Peyer's patch (tissue), 4 donors: Measurements from ENCODE around the gene DEFB132. TPM values are rescaled to one million over a fixed set of nuclear protein-coding genes. Genes with fewer than 3 reads are reported as not detected.

ENCODE experiments used
- DNase-seq, 3 donors: peaks; one replicate each; pipeline ENCODE4 v3.0.0-alpha.2; 2017 to 2019
- H3K27ac ChIP-seq, 4 donors: fragments of 200-600 bp; sonication (generic); one replicate each; pipeline ENCODE4 v1.5.1; 2016 to 2019
- H3K27me3 ChIP-seq, 2 donors: fragments of 200-600 bp; sonication (generic); one replicate each; pipeline ENCODE4 v1.5.1; 2019
- H3K36me3 ChIP-seq, 3 donors: fragments of 200-600 bp; sonication (generic); one replicate each; pipeline ENCODE4 v1.5.1; 2016 to 2019
- H3K4me1 ChIP-seq, 4 donors: fragments of 200-600 bp; sonication (generic); one replicate each; pipeline ENCODE4 v1.5.1; 2016 to 2019
- H3K4me3 ChIP-seq, 4 donors: fragments of 200-600 bp; sonication (generic); 1 replicate in 3 of 4; 2 replicates in 1 of 4; pipeline ENCODE4 v1.5.1; 2016 to 2019; ENCODE audit warnings: mild to moderate bottlenecking in 1 of 4
- H3K9me3 ChIP-seq, 4 donors: fragments of 200-600 bp; sonication (generic); one replicate each; pipeline ENCODE4 v1.5.1; 2016 to 2019; ENCODE audit warnings: mild to moderate bottlenecking in 1 of 4
- POLR2A ChIP-seq, 2 donors: fragments of 450-650 bp; IDR thresholded peaks; one replicate each; pipeline ENCODE4 v1.5.1; 2017; ENCODE audit warnings: antibody characterized with exemption in 2 of 2, mild to moderate bottlenecking in 2 of 2, moderate library complexity in 2 of 2
- total RNA-seq, 4 donors: library from RNA; depleted of rRNA; stranded (reverse); fragments of >200 nt; gene quantifications; one replicate each; pipeline ENCODE4 v1.1.0, GENCODE V29; 2016
- TF ChIP-seq, protein P1 (sequence below), 6 experiments: fragments of 450-650 bp in 4 of 6; fragments of 200-600 bp in 2 of 6; sonication (generic) in 1 of 6; IDR thresholded peaks; one replicate each; pipeline ENCODE4 v1.5.1; 2017 to 2019; ENCODE audit warnings: antibody characterized with exemption in 6 of 6, mild to moderate bottlenecking in 3 of 6, moderate library complexity in 1 of 6

Gene DEFB132
- total RNA-seq, 4 donors from 2014 or later = not detected

DNA sequence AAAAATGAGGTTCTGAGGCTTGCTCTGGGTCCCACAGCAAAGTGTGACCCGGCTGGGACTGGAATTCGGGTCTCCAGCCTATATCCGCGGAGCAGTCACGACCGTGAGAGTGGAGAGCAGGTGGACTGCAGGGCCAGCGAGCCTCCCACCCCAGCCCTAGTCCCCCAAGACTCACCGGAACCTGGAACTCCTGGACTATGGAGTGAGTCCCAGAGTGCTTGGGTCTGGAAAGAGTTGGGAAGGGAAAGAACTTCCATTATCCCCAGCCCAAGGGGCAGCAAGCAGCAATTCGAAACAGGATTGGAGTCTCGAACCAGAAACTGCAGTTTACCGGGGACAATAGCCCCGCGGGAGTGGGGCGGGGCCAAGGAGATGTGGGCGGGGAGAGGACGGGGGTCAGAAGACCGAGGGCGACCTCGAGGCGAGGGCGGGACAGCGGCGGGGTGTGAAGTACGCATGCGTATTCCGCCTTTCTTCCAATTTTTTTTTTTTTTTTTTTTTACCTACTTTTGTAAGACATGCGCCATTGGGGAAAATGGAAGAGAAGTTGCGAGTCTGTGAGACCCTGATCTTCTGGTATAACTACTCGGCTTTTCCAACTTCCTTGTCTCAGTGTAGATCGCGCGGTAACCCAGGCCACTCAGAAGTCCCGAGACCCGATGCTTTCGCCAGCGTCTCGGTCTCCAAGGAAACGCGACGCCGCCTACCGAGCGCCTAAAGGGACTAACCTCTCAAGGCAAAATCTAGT, 32.7 kb downstream of the DEFB132 start, which contains the start of gene C20orf96:
Gene C20orf96 (minus strand): TSS at position 667 of the 748 bp plus-strand sequence. CDS start 140 bp downstream, at position 527.
- Histone ChIP-seq H3K27ac (peak within 1 kb of the TSS; percentile 72 to 80 (median 77)), H3K9me3 (no peaks in the 10 kb centered on the region), H3K27me3 (no peaks in the 10 kb centered on the region), H3K4me3 (peak within 1 kb of the TSS; percentile 45 to 77 (median 64)), H3K4me1 (peaks cover 0 to 16% (median 3%) of the 10 kb centered on the region in 4 donors), H3K36me3 (no peaks in the 10 kb centered on the region)
- DNase-seq = peak; percentile 89 to 96 (median 96)
- no peak for TF ChIP-seq POLR2A (IDR thresholded peaks at IDR 0.05)
- TF ChIP-seq, protein P1, sequence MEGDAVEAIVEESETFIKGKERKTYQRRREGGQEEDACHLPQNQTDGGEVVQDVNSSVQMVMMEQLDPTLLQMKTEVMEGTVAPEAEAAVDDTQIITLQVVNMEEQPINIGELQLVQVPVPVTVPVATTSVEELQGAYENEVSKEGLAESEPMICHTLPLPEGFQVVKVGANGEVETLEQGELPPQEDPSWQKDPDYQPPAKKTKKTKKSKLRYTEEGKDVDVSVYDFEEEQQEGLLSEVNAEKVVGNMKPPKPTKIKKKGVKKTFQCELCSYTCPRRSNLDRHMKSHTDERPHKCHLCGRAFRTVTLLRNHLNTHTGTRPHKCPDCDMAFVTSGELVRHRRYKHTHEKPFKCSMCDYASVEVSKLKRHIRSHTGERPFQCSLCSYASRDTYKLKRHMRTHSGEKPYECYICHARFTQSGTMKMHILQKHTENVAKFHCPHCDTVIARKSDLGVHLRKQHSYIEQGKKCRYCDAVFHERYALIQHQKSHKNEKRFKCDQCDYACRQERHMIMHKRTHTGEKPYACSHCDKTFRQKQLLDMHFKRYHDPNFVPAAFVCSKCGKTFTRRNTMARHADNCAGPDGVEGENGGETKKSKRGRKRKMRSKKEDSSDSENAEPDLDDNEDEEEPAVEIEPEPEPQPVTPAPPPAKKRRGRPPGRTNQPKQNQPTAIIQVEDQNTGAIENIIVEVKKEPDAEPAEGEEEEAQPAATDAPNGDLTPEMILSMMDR (IDR thresholded peaks at IDR 0.05) = peak in 4 of 6 experiments; percentile 41 to 57 (median 50)

DNA sequence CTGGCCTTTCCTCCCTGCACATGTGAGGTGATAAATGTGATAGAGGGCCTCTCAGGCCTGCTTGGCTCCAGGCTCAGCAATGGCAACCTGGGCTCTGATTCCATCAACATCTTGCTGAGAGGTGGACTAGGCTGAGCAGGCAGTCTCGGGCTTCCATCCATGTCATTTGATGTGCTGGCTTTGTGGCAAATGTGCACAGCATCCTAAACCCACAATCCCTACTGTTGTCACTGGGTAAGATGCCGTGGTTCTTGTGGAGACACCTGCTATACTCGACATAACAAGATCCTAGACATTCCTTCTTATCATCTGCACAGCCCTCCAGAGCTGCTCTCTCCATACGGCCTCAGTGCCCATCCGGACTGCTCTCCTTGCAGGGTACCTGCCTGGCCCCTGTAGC, 37.1 kb downstream of the DEFB132 start:
- H3K27ac ChIP-seq = no peak overlapping the region
- no peaks in the 10 kb centered on the region for H3K27me3 ChIP-seq
- TF ChIP-seq, protein P1 (IDR thresholded peaks at IDR 0.05) = no peak
- no peak for TF ChIP-seq POLR2A (IDR thresholded peaks at IDR 0.05)
- peaks cover 2 to 31% (median 9%) of the 10 kb centered on the region in 4 donors for H3K4me1 ChIP-seq
- no peaks in the 10 kb centered on the region for H3K9me3 ChIP-seq
- DNase-seq = no peak
- no peaks in the 10 kb centered on the region for H3K36me3 ChIP-seq
- no peak overlapping the region for H3K4me3 ChIP-seq

DNA sequence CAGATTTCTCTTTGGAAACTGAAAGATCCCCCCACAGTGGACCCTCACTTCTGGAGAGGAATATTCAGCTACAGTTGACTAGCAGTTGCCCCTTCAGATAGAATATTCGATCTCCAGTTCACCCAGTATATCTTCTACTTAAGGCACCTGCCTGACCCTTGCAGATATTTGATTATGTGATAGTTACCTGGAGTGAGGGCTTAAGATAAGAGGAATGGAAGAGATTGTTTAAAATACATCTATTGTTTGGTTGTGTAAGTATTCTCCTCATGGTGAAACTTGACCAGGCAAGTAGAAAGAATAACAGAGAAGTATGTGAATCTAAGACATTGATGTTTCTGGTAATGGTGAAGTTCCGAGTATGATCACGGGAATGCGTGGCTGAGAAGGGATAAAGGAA, 38.3 kb downstream of the DEFB132 start:
- no peaks in the 10 kb centered on the region for H3K36me3 ChIP-seq
- peaks cover 6 to 38% (median 11%) of the 10 kb centered on the region in 4 donors for H3K4me1 ChIP-seq
- H3K4me3 ChIP-seq = no peak overlapping the region
- H3K9me3 ChIP-seq = no peaks in the 10 kb centered on the region
- no peak for DNase-seq
- TF ChIP-seq POLR2A (IDR thresholded peaks at IDR 0.05) = no peak
- TF ChIP-seq, protein P1 (IDR thresholded peaks at IDR 0.05) = no peak
- H3K27me3 ChIP-seq = no peaks in the 10 kb centered on the region
- no peak overlapping the region for H3K27ac ChIP-seq

DNA sequence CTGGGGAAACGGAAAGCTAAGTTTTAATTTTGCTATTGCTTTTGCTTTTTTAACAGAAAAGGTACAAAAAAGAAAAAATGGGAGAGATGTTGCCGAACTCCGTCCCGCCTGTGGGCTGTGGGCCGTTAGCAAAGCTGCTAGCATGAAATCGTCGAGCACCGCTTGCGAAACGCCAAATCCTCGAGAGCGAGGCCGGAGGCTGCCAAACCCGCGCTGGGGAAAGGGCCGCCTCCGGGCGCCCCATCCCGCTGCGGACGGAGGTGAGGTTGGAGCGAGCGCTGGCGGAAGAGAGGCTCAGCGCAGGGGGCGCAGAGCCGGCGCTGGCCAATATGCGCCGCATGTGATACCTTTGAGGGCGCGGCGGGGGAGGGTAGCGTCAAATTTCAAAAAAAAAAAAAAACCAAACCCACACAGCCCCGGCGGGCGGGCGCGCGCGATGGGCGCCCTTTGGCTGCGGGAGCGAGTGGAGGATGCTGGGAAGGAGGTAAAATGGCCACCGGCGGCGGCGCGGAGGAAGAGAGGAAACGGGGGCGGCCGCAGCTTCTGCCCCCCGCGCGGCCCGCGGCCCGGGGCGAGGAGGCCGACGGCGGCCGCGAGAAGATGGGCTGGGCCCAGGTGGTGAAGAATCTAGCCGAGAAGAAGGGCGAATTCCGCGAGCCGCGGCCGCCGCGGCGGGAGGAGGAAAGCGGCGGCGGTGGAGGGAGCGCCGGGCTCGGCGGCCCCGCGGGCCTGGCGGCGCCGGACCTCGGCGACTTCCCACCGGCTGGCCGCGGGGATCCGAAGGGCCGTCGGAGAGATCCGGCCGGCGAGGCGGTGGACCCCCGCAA, 39.8 kb downstream of the DEFB132 start, which contains the start of gene ZCCHC3:
Gene ZCCHC3 (plus strand): TSS at position 473 of the 827 bp plus-strand sequence. CDS start 17 bp downstream, at position 490.
- peak within 1 kb of the TSS; percentile 99 for H3K27ac ChIP-seq
- H3K9me3 ChIP-seq = no peaks in the 10 kb centered on the region
- H3K36me3 ChIP-seq = no peaks in the 10 kb centered on the region
- TF ChIP-seq, protein P1 (IDR thresholded peaks at IDR 0.05) = peak in 3 of 6 experiments; percentile 9 to 14 (median 12)
- TF ChIP-seq POLR2A (IDR thresholded peaks at IDR 0.05) = peak; percentile 42 to 73
- H3K4me3 ChIP-seq = peak within 1 kb of the TSS; percentile 65 to 97 (median 92)
- H3K4me1 ChIP-seq = peaks cover 6 to 40% (median 11%) of the 10 kb centered on the region in 4 donors
- peak; percentile 84 to 93 (median 85) for DNase-seq
- H3K27me3 ChIP-seq = no peaks in the 10 kb centered on the region

DNA sequence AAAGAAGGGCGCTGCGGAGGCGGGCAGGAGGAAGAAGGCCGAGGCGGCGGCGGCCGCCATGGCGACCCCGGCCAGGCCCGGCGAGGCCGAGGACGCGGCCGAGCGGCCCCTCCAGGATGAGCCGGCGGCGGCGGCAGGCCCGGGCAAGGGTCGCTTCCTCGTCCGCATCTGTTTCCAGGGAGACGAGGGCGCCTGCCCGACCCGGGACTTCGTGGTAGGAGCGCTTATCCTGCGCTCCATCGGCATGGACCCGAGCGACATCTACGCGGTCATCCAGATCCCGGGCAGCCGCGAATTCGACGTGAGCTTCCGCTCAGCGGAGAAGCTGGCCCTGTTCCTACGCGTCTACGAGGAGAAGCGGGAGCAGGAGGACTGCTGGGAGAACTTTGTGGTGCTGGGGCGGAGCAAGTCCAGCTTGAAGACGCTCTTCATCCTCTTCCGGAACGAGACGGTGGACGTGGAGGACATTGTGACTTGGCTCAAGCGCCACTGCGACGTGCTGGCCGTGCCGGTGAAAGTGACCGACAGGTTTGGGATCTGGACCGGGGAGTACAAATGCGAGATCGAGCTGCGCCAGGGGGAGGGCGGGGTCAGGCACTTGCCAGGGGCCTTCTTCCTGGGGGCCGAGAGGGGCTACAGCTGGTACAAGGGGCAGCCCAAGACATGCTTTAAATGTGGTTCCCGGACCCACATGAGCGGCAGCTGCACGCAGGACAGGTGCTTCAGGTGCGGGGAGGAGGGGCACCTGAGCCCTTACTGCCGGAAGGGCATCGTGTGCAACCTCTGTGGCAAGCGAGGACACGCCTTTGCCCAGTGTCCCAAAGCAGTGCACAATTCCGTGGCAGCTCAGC, 40.6 kb downstream of the DEFB132 start:
- Histone ChIP-seq H3K4me1 (peaks cover 6 to 40% (median 11%) of the 10 kb centered on the region in 4 donors), H3K36me3 (no peaks in the 10 kb centered on the region), H3K4me3 (peak overlapping the region; percentile 65 to 97 (median 92)), H3K9me3 (no peaks in the 10 kb centered on the region), H3K27me3 (no peaks in the 10 kb centered on the region), H3K27ac (peak overlapping the region; percentile 99)
- DNase-seq = peak; percentile 76 to 89 (median 84)
- TF ChIP-seq, protein P1 (IDR thresholded peaks at IDR 0.05) = no peak
- peak; percentile 63 to 68 for TF ChIP-seq POLR2A (IDR thresholded peaks at IDR 0.05)
